C4-2B (cell line): ENCODE measurements around the gene RNF152.

ENCODE experiments used
- CTCF ChIP-seq: fragments of 450-650 bp; conservative IDR thresholded peaks from 2 replicates; pipeline ENCODE4 v1.5.1; 2017; ENCODE audit warnings: mild to moderate bottlenecking
- ZFX ChIP-seq: fragments of 450-650 bp; IDR thresholded peaks from 2 replicates; pipeline ENCODE4 v1.6.1; 2017

GRCh38 chr18:61820882-61821281 is 71.9 kb downstream of the RNF152 start:
- TF ChIP-seq CTCF (no peak), ZFX (no peak)
